AG04450 (cell line): ENCODE measurements around the gene MBD5. TPM values are rescaled to one million over a fixed set of nuclear protein-coding genes. Genes with fewer than 3 reads are reported as not detected.

Experiments used
- CTCF ChIA-PET: fragments of 300-600, 350-600 bp; formaldehyde crosslinking; extraction: SDS; loops from one replicate; lab custom pipeline; 2022; ENCODE audit warnings: antibody characterized with exemption, inconsistent platforms; lab: Charles Lee
- POLR2A ChIA-PET: fragments of 350-600 bp; formaldehyde crosslinking; extraction: SDS; loops from one replicate; lab custom pipeline; 2021; ENCODE audit warnings: antibody characterized with exemption, inconsistent platforms; lab: Yijun Ruan, JAX
- DNase-seq: peaks from one replicate; pipeline ENCODE4 v3.0.0-alpha.2; 2011; ENCODE audit warnings: low read depth, low spot score
- H3K27ac ChIP-seq: one replicate; pipeline ENCODE4 v1.5.1; 2012; ENCODE audit warnings: low read depth, low read length, control low read depth
- H3K27me3 ChIP-seq: one replicate; pipeline ENCODE4 v1.6.0; 2012; ENCODE audit warnings: low read length; ENCODE audit not compliant: control insufficient read depth, insufficient read depth
- H3K4me3 ChIP-seq: 2 replicates; pipeline ENCODE4 v1.5.1; 2011; ENCODE audit warnings: mild to moderate bottlenecking, low read depth, low read length, control low read depth
- H3K9me3 ChIP-seq: 2 replicates; pipeline ENCODE4 v1.5.1; 2012; ENCODE audit warnings: low read length; ENCODE audit not compliant: control insufficient read depth, insufficient read depth
- polyA plus RNA-seq: library from polyadenylated mRNA; depleted of rRNA; stranded (reverse); fragments of >200 nt; gene quantifications from 2 replicates; pipeline ENCODE4 v1.2.3, GENCODE V29; 2011
- TF ChIP-seq, protein P1 (sequence below): IDR thresholded peaks from 2 replicates; pipeline ENCODE4 v1.5.1; 2011; ENCODE audit warnings: low read depth, low read length, control low read depth, inconsistent platforms

Gene MBD5
- polyA plus RNA-seq, 1 experiment = 40.4 TPM

DNA sequence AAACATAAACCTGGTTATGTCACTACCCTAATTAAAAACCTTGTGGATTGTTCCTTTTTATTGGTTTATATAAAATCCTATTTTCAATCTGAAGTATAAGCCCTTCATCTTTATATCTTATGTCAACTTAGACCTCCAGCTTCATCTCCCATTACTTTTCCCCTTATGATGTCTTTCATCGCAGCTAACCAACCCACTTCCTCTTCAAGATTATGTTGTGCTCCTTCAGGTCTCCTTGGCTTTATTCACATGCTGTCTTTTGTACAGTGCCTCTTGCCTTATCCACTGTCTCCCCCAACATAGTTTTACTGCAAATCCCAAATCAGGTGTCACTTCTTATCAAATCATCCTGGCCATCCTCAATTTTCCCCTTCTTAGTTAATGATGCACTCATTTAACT is 25.9 kb downstream of the MBD5 start:
- no peaks in the 10 kb centered on the region for H3K9me3 ChIP-seq
- no peak overlapping the region for H3K4me3 ChIP-seq
- TF ChIP-seq, protein P1, sequence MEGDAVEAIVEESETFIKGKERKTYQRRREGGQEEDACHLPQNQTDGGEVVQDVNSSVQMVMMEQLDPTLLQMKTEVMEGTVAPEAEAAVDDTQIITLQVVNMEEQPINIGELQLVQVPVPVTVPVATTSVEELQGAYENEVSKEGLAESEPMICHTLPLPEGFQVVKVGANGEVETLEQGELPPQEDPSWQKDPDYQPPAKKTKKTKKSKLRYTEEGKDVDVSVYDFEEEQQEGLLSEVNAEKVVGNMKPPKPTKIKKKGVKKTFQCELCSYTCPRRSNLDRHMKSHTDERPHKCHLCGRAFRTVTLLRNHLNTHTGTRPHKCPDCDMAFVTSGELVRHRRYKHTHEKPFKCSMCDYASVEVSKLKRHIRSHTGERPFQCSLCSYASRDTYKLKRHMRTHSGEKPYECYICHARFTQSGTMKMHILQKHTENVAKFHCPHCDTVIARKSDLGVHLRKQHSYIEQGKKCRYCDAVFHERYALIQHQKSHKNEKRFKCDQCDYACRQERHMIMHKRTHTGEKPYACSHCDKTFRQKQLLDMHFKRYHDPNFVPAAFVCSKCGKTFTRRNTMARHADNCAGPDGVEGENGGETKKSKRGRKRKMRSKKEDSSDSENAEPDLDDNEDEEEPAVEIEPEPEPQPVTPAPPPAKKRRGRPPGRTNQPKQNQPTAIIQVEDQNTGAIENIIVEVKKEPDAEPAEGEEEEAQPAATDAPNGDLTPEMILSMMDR = no peak
- no peak for DNase-seq
- CTCF ChIA-PET = no interaction called here
- no peak overlapping the region for H3K27ac ChIP-seq
- POLR2A ChIA-PET = interaction anchor here (0.9 kb wide), 1 partner anchor 18 kb away, joined by 3 read pairs; no protein-coding TSS in a partner anchor
- H3K27me3 ChIP-seq = no peaks in the 10 kb centered on the region

DNA sequence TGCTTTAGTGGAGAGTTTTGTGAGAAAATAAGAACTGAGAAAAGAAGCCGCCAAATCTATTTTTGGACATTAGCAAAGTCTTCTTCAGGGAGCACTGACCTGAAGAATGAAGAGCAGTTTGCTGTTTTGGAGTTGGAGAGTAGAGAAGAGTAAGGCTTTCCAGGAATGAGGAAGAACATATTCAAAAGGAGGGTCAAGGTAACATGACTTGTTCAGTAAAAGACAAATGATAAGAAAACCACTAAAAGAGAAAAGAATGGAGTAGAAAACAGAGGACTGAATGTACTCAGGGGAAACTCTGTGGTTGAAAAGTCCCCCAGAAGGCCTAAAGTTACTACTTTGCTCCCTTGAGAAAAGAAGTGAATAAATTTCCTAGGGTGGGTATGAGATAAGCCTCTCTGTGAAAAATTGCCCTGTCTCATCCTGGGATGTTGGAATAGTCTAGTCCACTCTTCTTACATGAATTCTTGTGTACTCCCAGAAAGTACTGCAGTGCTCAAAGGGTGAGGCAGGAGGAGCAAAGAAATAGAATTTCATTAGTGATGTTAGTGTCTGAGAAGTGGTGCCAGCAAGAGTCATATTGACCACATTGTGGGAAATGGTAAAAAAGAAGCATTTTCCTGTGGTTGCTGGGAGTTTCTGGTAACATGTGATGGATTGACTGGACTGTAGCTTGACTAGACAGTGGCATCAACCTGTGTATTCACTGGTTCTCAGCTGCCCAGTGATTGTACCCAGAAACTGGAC is 27.8 kb downstream of the MBD5 start:
- CTCF ChIA-PET = no interaction called here
- Histone ChIP-seq H3K9me3 (no peaks in the 10 kb centered on the region), H3K27ac (no peak overlapping the region), H3K4me3 (no peak overlapping the region), H3K27me3 (no peaks in the 10 kb centered on the region)
- TF ChIP-seq, protein P1 = no peak
- no peak for DNase-seq
- POLR2A ChIA-PET = no interaction called here

DNA sequence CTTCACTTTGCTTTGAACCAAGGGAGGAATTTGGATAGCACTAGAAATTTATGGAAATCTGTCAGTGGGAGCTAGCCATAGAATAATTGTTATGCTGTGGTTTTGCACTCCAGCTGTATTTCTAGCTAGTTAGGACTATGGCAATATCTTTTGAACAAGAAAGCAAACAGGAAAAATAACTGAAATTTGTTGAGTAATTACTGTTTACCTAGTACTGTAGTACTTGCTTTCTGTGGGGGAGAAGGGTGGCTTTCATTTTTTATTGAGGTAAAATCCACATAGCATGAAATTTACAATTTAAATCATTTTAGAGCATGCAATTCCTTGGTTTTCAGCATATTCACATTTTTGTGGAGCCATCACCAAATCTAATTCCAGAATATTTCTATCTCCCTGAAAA is 28.4 kb downstream of the MBD5 start:
- TF ChIP-seq, protein P1 = no peak
- DNase-seq = no peak
- CTCF ChIA-PET = no interaction called here
- no peaks in the 10 kb centered on the region for H3K9me3 ChIP-seq
- H3K4me3 ChIP-seq = no peak overlapping the region
- POLR2A ChIA-PET = no interaction called here
- H3K27ac ChIP-seq = no peak overlapping the region
- no peaks in the 10 kb centered on the region for H3K27me3 ChIP-seq

DNA sequence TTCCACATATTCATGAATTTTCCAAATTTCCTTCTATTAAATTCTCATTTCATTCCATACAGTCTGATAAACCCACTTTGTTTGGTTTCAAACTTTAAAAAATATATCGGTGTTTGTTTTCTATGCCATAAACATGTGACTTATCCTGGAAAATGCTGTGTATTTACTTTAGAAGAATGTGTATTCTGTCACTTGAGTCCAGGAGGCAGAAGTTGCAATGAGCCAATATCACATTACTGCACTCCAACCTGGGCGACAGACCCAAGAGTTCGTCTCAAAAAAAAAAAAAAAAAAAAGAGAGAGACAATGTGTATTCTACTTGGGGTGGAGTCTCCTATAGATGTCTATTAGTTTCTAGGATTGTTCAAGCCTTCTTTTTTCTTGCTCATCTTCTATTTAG is 31.8 kb downstream of the MBD5 start:
- DNase-seq = no peak
- ChIA-PET CTCF (no interaction called here), POLR2A (no interaction called here)
- TF ChIP-seq, protein P1 = no peak
- no peaks in the 10 kb centered on the region for H3K27me3 ChIP-seq
- no peaks in the 10 kb centered on the region for H3K9me3 ChIP-seq
- H3K4me3 ChIP-seq = no peak overlapping the region
- H3K27ac ChIP-seq = no peak overlapping the region

DNA sequence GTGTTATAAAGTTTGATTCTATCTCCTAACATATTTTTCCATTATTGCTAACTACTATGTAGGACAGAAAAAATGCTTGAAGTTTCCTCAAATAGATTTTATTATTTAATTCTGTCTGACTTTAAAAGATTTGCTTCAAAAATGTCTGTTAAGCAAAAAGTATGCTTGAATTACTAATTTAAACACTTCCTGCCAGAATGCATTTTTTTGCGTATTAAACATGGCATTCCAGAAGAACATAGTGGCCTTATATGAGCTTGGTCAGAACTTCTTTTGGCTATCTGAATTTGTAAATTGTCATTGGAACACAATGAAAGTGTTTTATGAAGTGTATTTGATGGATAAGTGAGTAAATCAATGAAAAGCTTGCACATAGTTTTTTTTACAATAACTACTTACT is 37.8 kb downstream of the MBD5 start:
- ChIA-PET CTCF (interaction anchor here (0.5 kb wide), 1 partner anchor 33 kb away, joined by 3 read pairs; no protein-coding TSS in a partner anchor), POLR2A (no interaction called here)
- Histone ChIP-seq H3K4me3 (no peak overlapping the region), H3K27me3 (no peaks in the 10 kb centered on the region), H3K9me3 (no peaks in the 10 kb centered on the region), H3K27ac (no peak overlapping the region)
- peak; percentile 3 for DNase-seq
- TF ChIP-seq, protein P1 = no peak
